ENCODE measurements around the gene BICRA. TPM values are rescaled to one million over a fixed set of nuclear protein-coding genes. Genes with fewer than 3 reads are reported as not detected.

The BICRA gene
- total RNA-seq, 3 donors from 2014 or later: 4.2 to 8.3 (median 7.5) TPM

GRCh38 chr19:47600246-47601179, 8.4 kb upstream of the BICRA start:
- Histone ChIP-seq H3K27ac (peak overlapping the region; percentile 88 to 90), H3K4me3 (peak overlapping the region; percentile 49 to 79 (median 65)), H3K27me3 (no peaks in the 10 kb centered on the region), H3K4me1 (no peaks in the 10 kb centered on the region), H3K9me3 (no peaks in the 10 kb centered on the region), H3K36me3 (no peaks in the 10 kb centered on the region)
- peak; percentile 47 to 87 (median 57) for TF ChIP-seq POLR2AphosphoS5 (IDR thresholded peaks at IDR 0.05)
- no peak for TF ChIP-seq CTCF (IDR thresholded peaks at IDR 0.05)
- TF ChIP-seq POLR2A (IDR thresholded peaks at IDR 0.05): peak; percentile 44
- intact Hi-C loops (cut with DNase I; ENCODE audit: low total_unique reads): no loop called here
- DNase-seq (ENCODE audit: low spot score in 2 of 2): peak; percentile 100

DNA sequence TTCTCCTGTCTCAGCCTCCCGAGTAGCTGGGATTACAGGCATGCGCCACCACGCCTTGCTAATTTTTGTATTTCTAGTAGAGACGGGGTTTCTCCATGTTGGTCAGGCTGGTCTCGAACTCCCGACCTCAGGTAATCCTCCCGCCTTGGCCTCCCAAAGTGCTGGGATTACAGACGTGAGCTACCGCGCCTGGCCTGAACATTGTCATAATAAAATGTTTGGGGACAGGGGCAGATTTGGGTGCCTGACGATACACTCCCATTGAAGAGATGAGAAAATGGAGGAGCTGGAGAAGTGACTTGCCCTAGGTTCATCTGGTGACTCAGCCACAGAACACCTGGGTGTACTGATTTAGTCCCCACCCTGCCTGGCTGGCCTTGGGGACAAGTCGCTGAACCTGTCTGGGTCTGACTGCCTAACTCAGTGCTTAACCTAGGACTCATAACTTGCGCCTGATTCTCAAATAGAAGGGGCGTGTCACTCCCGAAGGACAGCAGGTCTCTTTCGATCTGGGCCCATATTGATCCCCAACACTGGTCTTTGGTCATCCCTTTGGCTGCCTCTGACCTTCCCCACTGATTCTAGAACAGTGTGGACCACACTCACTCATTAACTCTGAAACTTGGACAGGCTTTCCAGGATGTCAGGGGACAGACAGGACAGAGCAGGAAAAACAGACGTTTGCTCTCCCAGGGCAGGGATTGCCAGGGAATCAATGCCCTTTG, 7.6 kb upstream of the BICRA start:
- no peak for TF ChIP-seq POLR2AphosphoS5 (IDR thresholded peaks at IDR 0.05)
- TF ChIP-seq POLR2A (IDR thresholded peaks at IDR 0.05): no peak
- no peak for TF ChIP-seq CTCF (IDR thresholded peaks at IDR 0.05)
- no peak for DNase-seq (ENCODE audit: low spot score in 2 of 2)
- Histone ChIP-seq H3K9me3 (no peaks in the 10 kb centered on the region), H3K36me3 (no peaks in the 10 kb centered on the region), H3K27ac (peak overlapping the region in 1 of 2 donors; percentile 88), H3K4me1 (no peaks in the 10 kb centered on the region), H3K27me3 (no peaks in the 10 kb centered on the region), H3K4me3 (peak overlapping the region; percentile 49 to 79 (median 65))
- intact Hi-C loops (cut with DNase I; ENCODE audit: low total_unique reads): no loop called here

DNA sequence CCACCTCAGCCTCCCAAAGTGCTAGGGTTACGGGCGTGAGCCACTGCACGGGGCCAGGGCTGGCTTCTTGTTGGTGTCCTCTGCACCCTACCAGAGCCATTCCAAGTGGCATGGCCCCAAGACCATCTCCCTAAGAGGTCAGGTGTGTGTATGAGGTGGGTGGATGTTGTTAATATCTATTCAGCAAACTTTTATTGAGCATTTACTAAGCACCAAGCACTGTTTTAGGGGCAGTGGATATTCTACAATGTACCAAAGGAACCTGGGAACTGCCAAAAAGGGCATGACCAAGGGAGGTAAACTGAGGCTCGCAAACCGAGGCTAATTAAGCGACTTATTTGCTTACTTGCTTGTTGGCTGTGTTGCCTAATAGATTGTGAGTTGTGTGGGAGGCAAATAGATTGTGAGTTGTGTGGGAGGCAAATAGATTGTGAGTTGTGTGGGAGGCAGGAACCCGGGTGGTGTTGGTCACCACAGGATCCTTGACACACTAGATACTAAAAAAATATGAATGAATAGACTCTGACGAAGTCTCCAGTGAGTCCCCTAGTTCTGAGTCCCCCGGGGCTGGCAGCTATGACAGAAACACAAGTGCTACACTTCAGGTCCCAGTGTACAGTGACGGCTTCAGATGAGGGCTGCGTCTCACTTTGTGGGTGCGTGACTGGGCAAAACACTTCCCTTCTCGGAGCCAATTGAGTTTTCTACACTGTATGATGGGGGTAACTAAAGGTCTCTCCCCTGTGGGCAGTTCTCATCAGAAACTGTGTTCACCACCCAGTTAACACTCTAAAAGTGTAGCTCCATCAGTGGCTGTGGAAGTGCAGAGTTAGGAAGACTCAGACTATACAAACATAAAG, 5.0 kb upstream of the BICRA start:
- Histone ChIP-seq H3K27ac (no peak overlapping the region), H3K4me1 (no peaks in the 10 kb centered on the region), H3K9me3 (no peaks in the 10 kb centered on the region), H3K27me3 (no peaks in the 10 kb centered on the region), H3K4me3 (no peak overlapping the region), H3K36me3 (no peaks in the 10 kb centered on the region)
- intact Hi-C loops (cut with DNase I; ENCODE audit: low total_unique reads): no loop called here
- no peak for DNase-seq (ENCODE audit: low spot score in 2 of 2)
- no peak for TF ChIP-seq POLR2A (IDR thresholded peaks at IDR 0.05)

- H3K27me3 ChIP-seq: no peaks in the 10 kb centered on the region
- H3K4me1 ChIP-seq: peaks cover 0 to 10% of the 10 kb centered on the region in 2 donors
- H3K27ac ChIP-seq: peak overlapping the region; percentile 87 to 92
- H3K36me3 ChIP-seq: no peaks in the 10 kb centered on the region
- intact Hi-C loops (cut with DNase I; ENCODE audit: low total_unique reads): loop anchor here (2.0 kb wide), 1 partner anchor 59 kb away; no protein-coding TSS in a partner anchor
- no peaks in the 10 kb centered on the region for H3K9me3 ChIP-seq
- DNase-seq (ENCODE audit: low spot score in 2 of 2): no peak
- TF ChIP-seq CTCF (IDR thresholded peaks at IDR 0.05) (no peak), POLR2AphosphoS5 (IDR thresholded peaks at IDR 0.05) (no peak), POLR2A (IDR thresholded peaks at IDR 0.05) (no peak)
- H3K4me3 ChIP-seq: peak overlapping the region; percentile 86 to 98 (median 96)
Measured at GRCh38 chr19:47607564-47608073, 1.3 kb upstream of the BICRA start.
